Cardiac muscle cell (in vitro differentiated cells and primary cell): ENCODE results near the gene ZFPL1. TPM values are rescaled to one million over a fixed set of nuclear protein-coding genes. Genes with fewer than 3 reads are reported as not detected.

Experiments used
- DNase-seq, 2 donors: peaks; one replicate each; pipeline versions ENCODE4 v3.0.0 to v3.0.0-alpha.2; 2010 to 2017; ENCODE audit warnings: low read depth in 1 of 2, low spot score in 1 of 2
- H3K27ac ChIP-seq: fragments of 200-600 bp; sonication (generic); 2 replicates; pipeline ENCODE4 v1.5.1; 2016
- H3K27me3 ChIP-seq: fragments of 200-600 bp; sonication (generic); 2 replicates; pipeline ENCODE4 v1.6.0; 2016; ENCODE audit warnings: control low read depth
- H3K36me3 ChIP-seq: fragments of 200-600 bp; sonication (generic); 2 replicates; pipeline ENCODE4 v1.5.1; 2016; ENCODE audit warnings: control low read depth
- H3K4me1 ChIP-seq: fragments of 200-600 bp; sonication (generic); 2 replicates; pipeline ENCODE4 v1.8.1; 2017; ENCODE audit warnings: low read depth, mild to moderate bottlenecking, mixed run types
- H3K4me3 ChIP-seq: fragments of 200-600 bp; sonication (generic); 2 replicates; pipeline ENCODE4 v1.5.1; 2016; ENCODE audit warnings: mild to moderate bottlenecking
- H3K9me3 ChIP-seq: fragments of 200-600 bp; sonication (generic); 2 replicates; pipeline ENCODE4 v1.5.1; 2017; ENCODE audit warnings: low read depth, mild to moderate bottlenecking, control low read depth
- CTCF ChIP-seq: IDR thresholded peaks from 2 replicates; pipeline ENCODE4 v1.5.1; 2012; ENCODE audit warnings: low read depth, mild to moderate bottlenecking, low read length
- polyA plus RNA-seq: library from polyadenylated mRNA; unstranded; fragments of >200 nt; fragmentation: Nextera tagmentation; extraction: Ambion mirVana; gene quantifications from 2 replicates; pipeline ENCODE4 v1.2.1, GENCODE V29; 2016
- total RNA-seq: library from RNA; depleted of rRNA; stranded (reverse); fragments of >200 nt; gene quantifications from 2 replicates; pipeline ENCODE4 v1.2.3, GENCODE V29; 2016

Gene ZFPL1
- total and polyA plus RNA-seq, 2 experiments from 2014 or later, result 56.3 to 57.4 TPM

DNA sequence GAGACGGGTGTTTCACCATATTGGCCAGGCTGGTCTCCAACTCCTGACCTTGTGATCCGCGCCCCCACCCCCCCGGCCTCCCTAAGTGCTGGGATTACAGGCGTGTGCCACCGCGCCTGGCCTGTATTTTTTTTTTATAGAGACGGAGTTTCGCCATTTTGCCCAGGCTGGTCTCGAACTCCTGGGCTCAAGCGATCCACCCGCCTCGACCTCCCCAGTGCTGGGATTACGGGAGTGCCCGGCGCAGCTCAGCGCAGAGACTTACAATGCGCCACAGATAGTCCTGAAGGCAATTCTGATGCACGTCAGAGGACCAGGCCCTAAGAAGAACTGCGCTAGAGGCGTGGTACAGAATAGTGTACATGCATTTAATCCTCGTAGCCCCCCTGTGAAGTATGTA lies 11.4 kb downstream of the ZFPL1 start:
- H3K4me1 ChIP-seq, result peaks cover 5% of the 10 kb centered on the region
- H3K27me3 ChIP-seq, result no peaks in the 10 kb centered on the region
- H3K4me3 ChIP-seq, result no peak overlapping the region
- H3K36me3 ChIP-seq, result peaks cover 4% of the 10 kb centered on the region
- no peak for DNase-seq
- H3K27ac ChIP-seq, result peak overlapping the region; percentile 90
- no peaks in the 10 kb centered on the region for H3K9me3 ChIP-seq
- TF ChIP-seq CTCF, result no peak

DNA sequence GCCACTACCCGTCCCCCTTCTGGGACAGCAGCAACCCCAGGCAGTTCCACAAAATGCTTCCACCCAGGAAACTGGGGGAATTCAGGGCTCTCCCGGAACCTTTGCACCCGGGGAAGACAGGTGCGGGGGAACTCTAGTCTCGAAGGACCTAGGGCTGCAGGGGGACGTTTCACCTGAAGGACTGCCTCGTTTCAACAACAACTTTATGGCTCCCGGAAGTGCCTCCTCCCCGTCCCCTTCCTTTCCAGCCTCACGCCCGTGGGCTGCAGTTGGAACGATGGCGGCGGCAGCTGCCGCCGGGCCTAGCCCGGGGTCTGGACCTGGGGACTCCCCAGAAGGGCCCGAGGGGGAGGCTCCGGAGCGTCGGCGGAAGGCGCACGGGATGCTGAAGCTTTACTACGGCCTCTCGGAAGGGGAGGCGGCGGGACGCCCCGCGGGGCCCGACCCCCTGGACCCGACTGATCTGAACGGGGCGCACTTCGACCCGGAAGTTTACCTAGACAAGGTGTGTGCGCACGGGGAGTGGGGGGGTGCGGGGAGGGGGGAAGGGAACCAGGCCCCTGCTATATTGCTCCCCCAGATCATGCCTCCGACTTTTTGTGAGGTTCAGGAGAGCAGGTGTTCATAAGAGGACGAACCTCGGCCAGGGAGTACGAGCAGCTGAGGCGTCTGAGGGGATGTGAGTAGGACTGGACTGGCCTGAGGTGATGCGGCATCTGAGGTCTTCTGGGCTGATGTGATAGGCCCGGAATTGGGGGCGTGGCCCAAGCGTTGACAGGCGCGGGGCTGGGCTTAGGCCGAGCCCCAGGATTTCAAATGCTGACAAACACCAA lies 12.2 kb downstream of the ZFPL1 start, which contains the start of gene VPS51:
Gene VPS51 (plus strand): TSS at position 241 of the 833 bp plus-strand sequence. CDS start 37 bp downstream, at position 278.
- peak; percentile 95 for DNase-seq
- Histone ChIP-seq H3K4me1 (peaks cover 5% of the 10 kb centered on the region), H3K9me3 (no peaks in the 10 kb centered on the region), H3K27me3 (no peaks in the 10 kb centered on the region), H3K4me3 (peak within 1 kb of the TSS; percentile 91), H3K36me3 (peaks cover 4% of the 10 kb centered on the region), H3K27ac (peak within 1 kb of the TSS; percentile 90)
- TF ChIP-seq CTCF, result no peak

- peaks cover 4% of the 10 kb centered on the region for H3K36me3 ChIP-seq
- no peak for TF ChIP-seq CTCF
- H3K27ac ChIP-seq, result peak overlapping the region; percentile 90
- H3K4me3 ChIP-seq, result peak overlapping the region; percentile 91
- H3K9me3 ChIP-seq, result no peaks in the 10 kb centered on the region
- H3K4me1 ChIP-seq, result peaks cover 5% of the 10 kb centered on the region
- no peaks in the 10 kb centered on the region for H3K27me3 ChIP-seq
- no peak for DNase-seq
These were observed 12.9 kb downstream of the ZFPL1 start for GRCh38 chr11:65096926-65097325.

- H3K4me3 ChIP-seq, result no peak overlapping the region
- peak in 1 of 2 donors; percentile 80 for DNase-seq
- H3K36me3 ChIP-seq, result peaks cover 4% of the 10 kb centered on the region
- peaks cover 5% of the 10 kb centered on the region for H3K4me1 ChIP-seq
- no peaks in the 10 kb centered on the region for H3K27me3 ChIP-seq
- no peak overlapping the region for H3K27ac ChIP-seq
- peak; percentile 16 for TF ChIP-seq CTCF
- no peaks in the 10 kb centered on the region for H3K9me3 ChIP-seq
These were observed 16.8 kb downstream of the ZFPL1 start for GRCh38 chr11:65100674-65101350.

DNA sequence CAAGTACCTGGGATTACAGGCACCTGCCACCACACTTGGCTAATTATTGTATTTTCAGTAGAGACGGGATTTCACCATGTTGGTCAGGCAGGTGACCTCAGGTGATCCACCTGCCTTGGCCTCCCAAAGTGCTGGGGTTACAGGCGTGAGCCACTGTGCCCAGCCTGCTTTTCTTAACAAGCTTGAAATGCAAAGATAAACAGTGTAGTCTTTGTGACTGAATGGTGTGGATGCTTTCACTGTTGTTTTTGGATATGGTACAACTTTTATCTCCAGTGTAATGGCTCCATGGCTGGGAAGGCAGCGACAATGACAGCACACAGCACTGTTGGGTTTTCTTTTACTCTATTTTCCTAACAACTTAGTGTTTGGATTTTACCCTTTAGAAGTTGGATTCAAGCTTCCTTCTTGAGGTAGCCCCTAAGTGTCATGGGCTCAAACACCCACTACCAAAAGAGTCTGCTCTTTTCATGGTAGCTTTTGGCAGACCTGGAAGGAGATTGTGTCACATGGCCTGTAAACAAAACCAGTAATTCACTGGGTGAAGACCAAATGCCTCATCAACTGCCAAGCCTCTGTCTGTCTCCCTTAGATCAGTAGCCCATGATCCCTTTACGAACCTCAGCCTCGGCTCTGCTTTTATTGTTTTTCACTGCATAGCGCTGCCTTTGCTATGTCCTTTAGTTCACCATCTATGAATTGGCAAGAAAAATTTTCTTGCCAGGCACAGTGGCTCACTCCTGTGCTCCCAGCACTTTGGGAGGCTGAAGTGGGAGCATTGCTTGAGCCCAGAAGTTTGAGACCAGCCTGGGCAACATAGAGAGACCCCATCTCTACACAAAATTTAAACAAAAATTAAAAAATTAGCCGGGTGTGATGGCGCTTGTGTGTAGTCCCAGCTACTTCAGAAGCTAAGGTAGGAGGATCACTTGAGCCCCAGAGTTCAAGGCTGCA lies 18.4 kb downstream of the ZFPL1 start:
- H3K4me1 ChIP-seq, result no peaks in the 10 kb centered on the region
- no peak overlapping the region for H3K4me3 ChIP-seq
- peak in 1 of 2 donors; percentile 39 for DNase-seq

More for the DNA sequence above, 18.4 kb downstream of the ZFPL1 start:
- H3K9me3 ChIP-seq, result no peaks in the 10 kb centered on the region
- H3K36me3 ChIP-seq, result peaks cover 4% of the 10 kb centered on the region
- H3K27ac ChIP-seq, result no peak overlapping the region
- H3K27me3 ChIP-seq, result no peaks in the 10 kb centered on the region
- TF ChIP-seq CTCF, result no peak
